H9 (cell line): ENCODE results near the gene ZNF467. TPM values are rescaled to one million over a fixed set of nuclear protein-coding genes. Genes with fewer than 3 reads are reported as not detected.
A peak's percentile ranks its signal among the peaks of the same experiment; 100 is the strongest.

Experiments used
- DNase-seq: peaks from one replicate; pipeline ENCODE4 v3.0.0-alpha.2; 2017
- H2AFZ ChIP-seq: one replicate; pipeline ENCODE4 v1.6.1; 2013; ENCODE audit warnings: mild to moderate bottlenecking, low read length, control low read depth, moderate library complexity
- H2AK5ac ChIP-seq: 2 replicates; pipeline ENCODE4 v1.6.1; 2013; ENCODE audit warnings: low read length, control low read depth, mixed read lengths; ENCODE audit not compliant: insufficient read length
- H2BK120ac ChIP-seq: one replicate; pipeline ENCODE4 v1.6.1; 2013; ENCODE audit warnings: low read depth, mild to moderate bottlenecking, low read length, control low read depth, inconsistent platforms; ENCODE audit not compliant: poor library complexity, severe bottlenecking
- H2BK12ac ChIP-seq: 2 replicates; pipeline ENCODE4 v1.6.1; 2013; ENCODE audit warnings: low read length, control low read depth, mixed read lengths, low read depth; ENCODE audit not compliant: insufficient read length
- H2BK15ac ChIP-seq: 2 replicates; pipeline ENCODE4 v1.6.1; 2013; ENCODE audit warnings: low read depth, low read length, control low read depth
- H2BK20ac ChIP-seq: one replicate; pipeline ENCODE4 v1.6.1; 2013; ENCODE audit warnings: low read depth, mild to moderate bottlenecking, low read length, control low read depth, inconsistent platforms; ENCODE audit not compliant: poor library complexity, severe bottlenecking
- H2BK5ac ChIP-seq: 2 replicates; pipeline ENCODE4 v1.6.1; 2013; ENCODE audit warnings: low read length, control low read depth, mixed read lengths; ENCODE audit not compliant: insufficient read length
- H3K14ac ChIP-seq: 2 replicates; pipeline ENCODE4 v1.6.1; 2013; ENCODE audit warnings: low read length, control low read depth; ENCODE audit not compliant: insufficient read depth
- H3K18ac ChIP-seq: 2 replicates; pipeline ENCODE4 v1.6.1; 2013; ENCODE audit warnings: low read depth, mild to moderate bottlenecking, mixed read lengths, low read length, control low read depth; ENCODE audit not compliant: insufficient read length
- H3K23ac ChIP-seq: 2 replicates; pipeline ENCODE4 v1.6.1; 2013; ENCODE audit warnings: low read length, control low read depth, mixed read lengths, low read depth; ENCODE audit not compliant: insufficient read length
- H3K23me2 ChIP-seq: 2 replicates; pipeline ENCODE4 v1.6.1; 2013; ENCODE audit warnings: low read depth, mild to moderate bottlenecking, mixed read lengths, low read length, control low read depth; ENCODE audit not compliant: insufficient read length, poor library complexity, severe bottlenecking
- H3K27ac ChIP-seq: 2 replicates; pipeline ENCODE4 v1.5.1; 2013; ENCODE audit warnings: low read length, control low read depth, mixed read lengths, low read depth; ENCODE audit not compliant: insufficient read length
- H3K27me3 ChIP-seq: 2 replicates; pipeline ENCODE4 v1.6.1; 2013; ENCODE audit warnings: low read length, control low read depth, inconsistent platforms; ENCODE audit not compliant: insufficient read depth
- H3K4ac ChIP-seq: 2 replicates; pipeline ENCODE4 v1.6.1; 2013; ENCODE audit warnings: low read depth, mild to moderate bottlenecking, control low read depth, inconsistent platforms, low read length, moderate library complexity
- H3K4me1 ChIP-seq: 2 replicates; pipeline ENCODE4 v1.6.1; 2013; ENCODE audit warnings: low read length, control low read depth, inconsistent platforms; ENCODE audit not compliant: insufficient read depth
- H3K4me2 ChIP-seq: 2 replicates; pipeline ENCODE4 v1.6.1; 2013; ENCODE audit warnings: low read length, control low read depth, mixed read lengths; ENCODE audit not compliant: insufficient read length, insufficient read depth
- H3K56ac ChIP-seq: 2 replicates; pipeline ENCODE4 v1.6.1; 2013; ENCODE audit warnings: low read depth, mild to moderate bottlenecking, mixed read lengths, low read length, control low read depth; ENCODE audit not compliant: insufficient read length
- H3K79me1 ChIP-seq: 2 replicates; pipeline ENCODE4 v1.6.1; 2013; ENCODE audit warnings: low read depth, mild to moderate bottlenecking, moderate library complexity, low read length, control low read depth, inconsistent platforms; ENCODE audit not compliant: insufficient read depth, poor library complexity, severe bottlenecking
- H3K79me2 ChIP-seq: 2 replicates; pipeline ENCODE4 v1.6.1; 2013; ENCODE audit warnings: low read length, control low read depth, inconsistent platforms; ENCODE audit not compliant: insufficient read depth
- H3K9ac ChIP-seq: 2 replicates; pipeline ENCODE4 v1.6.1; 2013; ENCODE audit warnings: low read length, control low read depth, mixed read lengths; ENCODE audit not compliant: insufficient read length; ENCODE audit errors: extremely low read depth
- H3K9me3 ChIP-seq: one replicate; pipeline ENCODE4 v1.6.1; 2013; ENCODE audit warnings: low read depth, low read length, inconsistent platforms; ENCODE audit not compliant: control insufficient read depth
- H3T11ph ChIP-seq: one replicate; pipeline ENCODE4 v1.6.1; 2013; ENCODE audit warnings: mild to moderate bottlenecking, low read length, control low read depth, inconsistent platforms
- H4K20me1 ChIP-seq: one replicate; pipeline ENCODE4 v1.6.1; 2013; ENCODE audit not compliant: control insufficient read depth, insufficient read length, insufficient read depth
- H4K5ac ChIP-seq: 2 replicates; pipeline ENCODE4 v1.6.1; 2013; ENCODE audit warnings: low read depth, mild to moderate bottlenecking, mixed read lengths, low read length, control low read depth; ENCODE audit not compliant: insufficient read length
- H4K8ac ChIP-seq: replicated peaks from 2 replicates; pipeline ENCODE4 v1.6.1; 2013; ENCODE audit warnings: low read length, control low read depth, mixed read lengths, low read depth; ENCODE audit not compliant: insufficient read length
- H4K91ac ChIP-seq: 2 replicates; pipeline ENCODE4 v1.6.1; 2013; ENCODE audit warnings: low read depth, mild to moderate bottlenecking, moderate library complexity, mixed read lengths, low read length, control low read depth; ENCODE audit not compliant: insufficient read length
- H3K27ac Mint-ChIP-seq, 3 experiments: 2 replicates in 2 of 3; 3 replicates in 1 of 3; pipeline ENCODE4 v1.8.0; 2020 to 2021; ENCODE audit warnings: mixed read lengths in 3 of 3, mild to moderate bottlenecking in 1 of 3, moderate library complexity in 1 of 3
- H3K27me3 Mint-ChIP-seq: 2 replicates; pipeline ENCODE4 v1.8.0; 2021; ENCODE audit warnings: low read depth, mild to moderate bottlenecking, moderate library complexity, mixed read lengths
- H3K36me3 Mint-ChIP-seq, 3 experiments: 2 replicates in 2 of 3; 3 replicates in 1 of 3; pipeline ENCODE4 v1.8.0; 2020 to 2021; ENCODE audit warnings: low read depth in 3 of 3, mixed read lengths in 3 of 3; ENCODE audit not compliant: insufficient read depth in 1 of 3
- H3K4me1 Mint-ChIP-seq, 2 experiments: 2 replicates each; pipeline ENCODE4 v1.8.0; 2020; ENCODE audit warnings: mixed read lengths in 2 of 2
- H3K4me3 Mint-ChIP-seq, 2 experiments: 2 replicates in 1 of 2; 3 replicates in 1 of 2; pipeline ENCODE4 v1.8.0; 2020 to 2021; ENCODE audit warnings: mild to moderate bottlenecking in 2 of 2, mixed read lengths in 2 of 2, moderate library complexity in 1 of 2
- H3K9me3 Mint-ChIP-seq, 2 experiments: 2 replicates in 1 of 2; 3 replicates in 1 of 2; pipeline ENCODE4 v1.8.0; 2020; ENCODE audit warnings: mild to moderate bottlenecking in 2 of 2, mixed read lengths in 2 of 2, moderate library complexity in 1 of 2
- WGBS: extraction: QIAGEN DNeasy Blood & Tissue Kit; methylation state at CpG from one replicate; pipeline ENCODE4 v1.1.7; 2013; ENCODE audit warnings: missing lambda C conversion rate, low lambda C conversion rate, mixed read lengths; ENCODE audit not compliant: insufficient read length; ENCODE audit errors: extremely low coverage; 5-methylcytosine and 5-hydroxymethylcytosine counted together
- total RNA-seq: library from RNA; stranded (reverse); gene quantifications from 2 replicates; pipeline ENCODE4 v1.2.1, GENCODE V29; 2021
- TF ChIP-seq, protein P1 (sequence below): fragments of 200-600 bp; sonication (generic); conservative IDR thresholded peaks from 3 replicates; pipeline ENCODE4 v1.8.0; 2021; ENCODE audit warnings: antibody characterized with exemption, mild to moderate bottlenecking

The ZNF467 gene
- total RNA-seq, 1 experiment from 2014 or later, result 0.31 TPM

DNA sequence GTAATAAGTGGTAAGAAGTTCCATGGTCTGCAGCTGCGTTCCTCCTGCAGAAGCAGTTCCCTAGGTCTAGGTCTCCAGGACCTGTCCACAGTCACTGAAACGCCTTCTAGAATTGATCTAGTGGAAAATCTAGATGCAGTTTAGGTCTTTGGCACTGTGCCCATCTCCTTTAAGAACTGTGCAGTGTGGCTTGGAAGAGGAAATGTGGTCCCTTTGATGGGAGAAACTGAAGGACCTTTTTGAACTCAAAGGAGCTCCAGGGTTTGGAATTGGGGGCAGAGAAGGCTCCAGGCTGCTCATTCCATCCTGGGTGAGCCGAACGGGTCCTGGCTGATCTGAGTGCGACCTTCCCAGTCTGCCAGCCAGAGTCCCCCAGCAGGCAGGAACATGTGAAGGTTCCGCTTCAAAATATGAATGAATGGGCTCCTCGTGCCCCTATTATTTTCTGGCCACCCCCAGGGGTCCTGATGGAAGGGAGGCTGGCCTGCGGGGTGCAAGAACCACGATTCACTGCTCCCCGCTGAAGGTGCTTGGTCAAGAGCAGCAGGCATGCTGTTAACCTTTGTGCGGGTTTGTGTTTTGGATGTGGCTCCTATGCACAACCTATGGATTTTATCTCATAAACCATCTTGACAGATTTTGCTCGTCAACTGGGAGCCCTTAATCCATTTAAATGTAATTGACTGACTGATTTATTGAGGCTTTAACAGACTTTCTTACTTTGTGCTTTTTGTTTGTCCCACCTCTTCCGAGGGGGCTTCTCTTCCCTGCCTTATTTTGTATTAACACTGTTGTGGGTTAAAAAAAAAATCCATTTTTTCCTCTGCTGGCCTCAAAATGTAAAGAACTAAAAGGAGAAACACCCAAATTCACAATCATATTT, 36.7 kb downstream of the ZNF467 start:
- no peaks in the 10 kb centered on the region for H3K23me2 ChIP-seq
- no peak overlapping the region for H2BK5ac ChIP-seq
- no peak overlapping the region for H3K23ac ChIP-seq
- no peaks in the 10 kb centered on the region for H3K79me2 ChIP-seq
- DNase-seq, result no peak
- no peak overlapping the region for H2AK5ac ChIP-seq
- H3K4ac ChIP-seq, result no peak overlapping the region
- no peak overlapping the region for H4K91ac ChIP-seq
- H3K56ac ChIP-seq, result no peak overlapping the region
- H2BK120ac ChIP-seq, result no peak overlapping the region
- H3K27me3 Mint-ChIP-seq, result peaks cover 22% of the 10 kb centered on the region
- no peak overlapping the region for H2AFZ ChIP-seq
- H4K20me1 ChIP-seq, result no peaks in the 10 kb centered on the region
- no peaks in the 10 kb centered on the region for H3K9me3 ChIP-seq
- no peak overlapping the region for H3T11ph ChIP-seq
- no peak overlapping the region for H3K18ac ChIP-seq
- no peak overlapping the region for H4K5ac ChIP-seq
- no peak overlapping the region for H2BK15ac ChIP-seq
- TF ChIP-seq, protein P1, sequence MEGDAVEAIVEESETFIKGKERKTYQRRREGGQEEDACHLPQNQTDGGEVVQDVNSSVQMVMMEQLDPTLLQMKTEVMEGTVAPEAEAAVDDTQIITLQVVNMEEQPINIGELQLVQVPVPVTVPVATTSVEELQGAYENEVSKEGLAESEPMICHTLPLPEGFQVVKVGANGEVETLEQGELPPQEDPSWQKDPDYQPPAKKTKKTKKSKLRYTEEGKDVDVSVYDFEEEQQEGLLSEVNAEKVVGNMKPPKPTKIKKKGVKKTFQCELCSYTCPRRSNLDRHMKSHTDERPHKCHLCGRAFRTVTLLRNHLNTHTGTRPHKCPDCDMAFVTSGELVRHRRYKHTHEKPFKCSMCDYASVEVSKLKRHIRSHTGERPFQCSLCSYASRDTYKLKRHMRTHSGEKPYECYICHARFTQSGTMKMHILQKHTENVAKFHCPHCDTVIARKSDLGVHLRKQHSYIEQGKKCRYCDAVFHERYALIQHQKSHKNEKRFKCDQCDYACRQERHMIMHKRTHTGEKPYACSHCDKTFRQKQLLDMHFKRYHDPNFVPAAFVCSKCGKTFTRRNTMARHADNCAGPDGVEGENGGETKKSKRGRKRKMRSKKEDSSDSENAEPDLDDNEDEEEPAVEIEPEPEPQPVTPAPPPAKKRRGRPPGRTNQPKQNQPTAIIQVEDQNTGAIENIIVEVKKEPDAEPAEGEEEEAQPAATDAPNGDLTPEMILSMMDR, result no peak
- no peak overlapping the region for H3K27ac ChIP-seq
- no peak overlapping the region for H2BK20ac ChIP-seq
- H3K9ac ChIP-seq, result no peak overlapping the region
- no peaks in the 10 kb centered on the region; a peak in 1 of 5 replicates for H3K9me3 Mint-ChIP-seq
- no peak overlapping the region for H3K14ac ChIP-seq
- H3K79me1 ChIP-seq, result no peaks in the 10 kb centered on the region
- H3K27me3 ChIP-seq, result no peaks in the 10 kb centered on the region
- H3K4me3 Mint-ChIP-seq, result no peak overlapping the region
- 0 out of 7 replicates have a peak overlapping the region, but pooled peaks of 1 of the 3 experiments have one; percentile 31 for H3K27ac Mint-ChIP-seq
- no peaks in the 10 kb centered on the region for H3K4me1 ChIP-seq
- H3K4me1 Mint-ChIP-seq, result peaks cover 0 to 3% of the 10 kb centered on the region in 2 experiments; a peak in 3 of 4 replicates
- no peak overlapping the region for H4K8ac ChIP-seq
- no peak overlapping the region for H2BK12ac ChIP-seq
- H3K36me3 Mint-ChIP-seq, result peaks cover 0 to 7% (median 2%) of the 10 kb centered on the region in 3 experiments; a peak in 5 of 7 replicates
- no CpG with 5 or more reads among the region's 13 CpGs for WGBS
- no peak overlapping the region for H3K4me2 ChIP-seq
